Transverse colon (tissue), 4 donors: Measurements from ENCODE around the gene DEDD. TPM values are rescaled to one million over a fixed set of nuclear protein-coding genes. Genes with fewer than 3 reads are reported as not detected.
A peak's percentile ranks its signal among the peaks of the same experiment; 100 is the strongest.

Experiments used
- DNase-seq: peaks from one replicate; pipeline ENCODE4 v3.0.0-alpha.2; 2019
- H3K27ac ChIP-seq, 4 donors: fragments of 200-600 bp; sonication (generic); 2 replicates each; pipeline ENCODE4 v1.5.1; 2016 to 2018; ENCODE audit warnings: inconsistent platforms in 4 of 4
- H3K27me3 ChIP-seq: fragments of 200-600 bp; sonication (generic); 2 replicates; pipeline ENCODE4 v1.5.1; 2017; ENCODE audit warnings: inconsistent platforms
- H3K36me3 ChIP-seq, 4 donors: fragments of 200-600 bp; sonication (generic); 2 replicates each; pipeline ENCODE4 v1.5.1; 2017 to 2019; ENCODE audit warnings: inconsistent platforms in 4 of 4
- H3K4me1 ChIP-seq, 4 donors: fragments of 200-600 bp; sonication (generic); 2 replicates each; pipeline ENCODE4 v1.5.1; 2017 to 2020; ENCODE audit warnings: inconsistent platforms in 4 of 4
- H3K4me3 ChIP-seq, 4 donors: fragments of 200-600 bp; sonication (generic); 1 replicate in 1 of 4; 2 replicates in 3 of 4; pipeline versions ENCODE4 v1.5.1 to v1.6.1; 2017 to 2019; ENCODE audit warnings: inconsistent platforms in 4 of 4
- H3K9me3 ChIP-seq, 2 donors: fragments of 200-600 bp; sonication (generic); 2 replicates each; pipeline ENCODE4 v1.5.1; 2017 to 2019; ENCODE audit warnings: inconsistent platforms in 2 of 2
- EP300 ChIP-seq: sonication (generic); formaldehyde crosslinking; IDR thresholded peaks from one replicate; pipeline ENCODE4 v1.6.1; 2017; ENCODE audit warnings: antibody characterized with exemption, low read depth
- POLR2A ChIP-seq: fragments of 450-650 bp; IDR thresholded peaks from one replicate; pipeline ENCODE4 v1.6.1; 2016; ENCODE audit warnings: antibody characterized with exemption, mild to moderate bottlenecking, moderate library complexity
- POLR2AphosphoS5 ChIP-seq, 3 donors: sonication (generic); formaldehyde crosslinking; IDR thresholded peaks; one replicate each; pipeline ENCODE4 v1.6.1; 2016; ENCODE audit warnings: antibody characterized with exemption in 3 of 3
- WGBS, 2 donors: methylation state at CpG; one replicate each; pipeline ENCODE4 v1.1.5; 2018; ENCODE audit warnings: low coverage in 1 of 2; 5-methylcytosine and 5-hydroxymethylcytosine counted together
- in situ Hi-C, 4 donors: fragments of 200-750 bp; cut with MboI; loops; one replicate each; pipeline versions ENCODE4 v1.15.0 to v1.15.1; 2017; ENCODE audit warnings: low sequenced_read_pairs in 3 of 4, low pct_ligation_motif_present in 1 of 4, low pct_unique_long_range_greater_than_20kb in 1 of 4
- intact Hi-C: fragments of 100-400 bp; cut with DNase I; formaldehyde crosslinking; loops from one replicate; pipeline ENCODE4 v1.15.1; 2023; ENCODE audit warnings: low total_unique reads
- small RNA-seq, 4 donors: library from RNA; depleted of rRNA; stranded (forward); fragments of <200 nt; gene quantifications; one replicate each; pipeline ENCODE3, GENCODE V24; 2016
- total RNA-seq, 4 donors: library from RNA; depleted of rRNA; stranded (reverse); fragments of >200 nt; gene quantifications; one replicate each; pipeline ENCODE4 v1.1.0, GENCODE V29; 2016
- TF ChIP-seq, protein P1 (sequence below), 5 experiments: fragments of 200-600 bp in 3 of 5; fragments of 450-650 bp in 2 of 5; sonication (generic) in 3 of 5; IDR thresholded peaks; 1 replicate in 2 of 5; 2 replicates in 3 of 5; pipeline ENCODE4 v1.5.1; 2016 to 2017; ENCODE audit warnings: antibody characterized with exemption in 5 of 5, inconsistent platforms in 3 of 5, mild to moderate bottlenecking in 2 of 5, moderate library complexity in 1 of 5

The DEDD gene
- total RNA-seq, 4 donors from 2014 or later: 30.3 to 73.7 (median 38.6) TPM

DNA sequence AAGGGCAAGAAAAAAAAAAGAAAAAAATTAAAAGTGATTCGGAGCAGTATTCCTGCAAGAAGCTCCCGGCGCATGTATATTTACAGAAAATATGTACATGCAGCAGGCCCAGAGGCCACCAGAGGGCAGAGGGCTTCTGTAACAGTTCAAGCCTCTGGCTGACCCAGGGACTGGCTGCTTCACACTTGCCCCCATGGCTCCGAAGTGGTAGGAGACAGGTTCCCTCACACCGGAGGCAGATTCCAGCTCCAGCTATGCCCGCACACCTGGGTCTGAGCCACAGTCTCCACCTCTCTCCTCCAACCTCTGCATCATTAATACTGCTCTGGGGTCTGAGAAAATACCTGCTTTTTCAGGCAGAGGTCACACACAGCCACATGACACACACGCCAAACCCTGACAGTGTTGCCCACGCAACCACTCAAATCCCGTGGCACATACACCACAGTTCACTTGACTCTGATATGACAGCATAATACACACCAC lies 60.5 kb downstream of the DEDD start:
- Histone ChIP-seq H3K36me3 (no peaks in the 10 kb centered on the region), H3K27me3 (no peaks in the 10 kb centered on the region), H3K27ac (no peak overlapping the region), H3K4me1 (peaks cover 0 to 5% (median 2%) of the 10 kb centered on the region in 4 donors), H3K9me3 (no peaks in the 10 kb centered on the region), H3K4me3 (no peak overlapping the region)
- in situ Hi-C loops (loop anchor here in 1 of 4 donors (25.0 kb wide), 1 partner anchor 665 kb away; the partner anchor contains the start of gene DUSP12), intact Hi-C loops (no loop called here)
- peak; percentile 65 for DNase-seq
- no peak for TF ChIP-seq POLR2A
- no peak for TF ChIP-seq POLR2AphosphoS5 (IDR thresholded peaks at IDR 0.05)
- TF ChIP-seq, protein P1, sequence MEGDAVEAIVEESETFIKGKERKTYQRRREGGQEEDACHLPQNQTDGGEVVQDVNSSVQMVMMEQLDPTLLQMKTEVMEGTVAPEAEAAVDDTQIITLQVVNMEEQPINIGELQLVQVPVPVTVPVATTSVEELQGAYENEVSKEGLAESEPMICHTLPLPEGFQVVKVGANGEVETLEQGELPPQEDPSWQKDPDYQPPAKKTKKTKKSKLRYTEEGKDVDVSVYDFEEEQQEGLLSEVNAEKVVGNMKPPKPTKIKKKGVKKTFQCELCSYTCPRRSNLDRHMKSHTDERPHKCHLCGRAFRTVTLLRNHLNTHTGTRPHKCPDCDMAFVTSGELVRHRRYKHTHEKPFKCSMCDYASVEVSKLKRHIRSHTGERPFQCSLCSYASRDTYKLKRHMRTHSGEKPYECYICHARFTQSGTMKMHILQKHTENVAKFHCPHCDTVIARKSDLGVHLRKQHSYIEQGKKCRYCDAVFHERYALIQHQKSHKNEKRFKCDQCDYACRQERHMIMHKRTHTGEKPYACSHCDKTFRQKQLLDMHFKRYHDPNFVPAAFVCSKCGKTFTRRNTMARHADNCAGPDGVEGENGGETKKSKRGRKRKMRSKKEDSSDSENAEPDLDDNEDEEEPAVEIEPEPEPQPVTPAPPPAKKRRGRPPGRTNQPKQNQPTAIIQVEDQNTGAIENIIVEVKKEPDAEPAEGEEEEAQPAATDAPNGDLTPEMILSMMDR (IDR thresholded peaks at IDR 0.05): peak; percentile 41 to 73 (median 59)
- TF ChIP-seq EP300: no peak
- 38 to 67% methylated on average over 4 to 9 of the region's 9 CpGs for WGBS, 2 donors

Small RNA genes lying within 50 kb of the gene (small RNA-seq; reads per million reads assigned to genes)
- gene RF01225: 0 reads per million in 4 donors

Other genes with a start within 250 kb of the DEDD start
- 100 to 1,000 TPM in 1 of 4 donors, 10 to 100 TPM in 1, 1 to 10 TPM in 1, not detected in 1; 9.5 to 256 (median 46.2) TPM for gene ITLN1, start 247.5 kb downstream of the DEDD start, total RNA-seq
- not detected for gene ITLN2, start 177.9 kb downstream of the DEDD start, total RNA-seq
- 100 to 1,000 TPM in 2 of 4 donors, 10 to 100 TPM in 2; 91.7 to 126 (median 105) TPM for gene F11R, start 111.5 kb downstream of the DEDD start, total RNA-seq
- gene TSTD1, start 93.7 kb downstream of the DEDD start, total RNA-seq: 100 to 1,000 TPM; 104 to 224 (median 191) TPM
- gene USF1, start 86.7 kb downstream of the DEDD start, total RNA-seq: 10 to 100 TPM; 34.4 to 78.2 (median 64.9) TPM
- gene ARHGAP30, start 62.8 kb downstream of the DEDD start, total RNA-seq: 10 to 100 TPM in 1 of 4 donors, 1 to 10 TPM in 2, under 1 TPM in 1; 0.60 to 11.0 (median 4.4) TPM
- 1 to 10 TPM in 1 of 4 donors, under 1 TPM in 2, not detected in 1; 0.37 to 4.0 (median 0.82) TPM for gene NECTIN4, start 43.1 kb downstream of the DEDD start, total RNA-seq
- 10 to 100 TPM in 1 of 4 donors, 1 to 10 TPM in 1, under 1 TPM in 1, not detected in 1; 0.80 to 16.9 (median 8.7) TPM for gene KLHDC9, start 34.3 kb downstream of the DEDD start, total RNA-seq
- 10 to 100 TPM; 28.9 to 70.5 (median 45.9) TPM for gene PFDN2, start 14.6 kb downstream of the DEDD start, total RNA-seq
- gene NIT1, start 14.6 kb downstream of the DEDD start, total RNA-seq: 10 to 100 TPM; 45.6 to 83.0 (median 75.4) TPM
- 10 to 100 TPM; 30.1 to 96.4 (median 51.5) TPM for gene UFC1, start 21.3 kb upstream of the DEDD start, total RNA-seq
- gene USP21, start 26.8 kb upstream of the DEDD start, total RNA-seq: 10 to 100 TPM; 19.5 to 75.9 (median 35.3) TPM
- gene PPOX, start 33.8 kb upstream of the DEDD start, total RNA-seq: 10 to 100 TPM in 2 of 4 donors, 1 to 10 TPM in 2; 2.8 to 19.2 (median 11.8) TPM
- 10 to 100 TPM in 3 of 4 donors, 1 to 10 TPM in 1; 3.0 to 71.4 (median 26.6) TPM for gene B4GALT3, start 44.8 kb upstream of the DEDD start, total RNA-seq
- 10 to 100 TPM in 2 of 4 donors, 1 to 10 TPM in 2; 1.2 to 34.8 (median 7.2) TPM for gene ADAMTS4, start 66.4 kb upstream of the DEDD start, total RNA-seq
- gene NDUFS2, start 69.7 kb upstream of the DEDD start, total RNA-seq: 100 to 1,000 TPM in 3 of 4 donors, 10 to 100 TPM in 1; 82.6 to 209 (median 144) TPM
- gene FCER1G, start 82.6 kb upstream of the DEDD start, total RNA-seq: 100 to 1,000 TPM in 1 of 4 donors, 10 to 100 TPM in 3; 20.9 to 194 (median 49.2) TPM
- not detected for gene APOA2, start 91.0 kb upstream of the DEDD start, total RNA-seq
- gene TOMM40L, start 93.4 kb upstream of the DEDD start, total RNA-seq: 10 to 100 TPM in 2 of 4 donors, 1 to 10 TPM in 2; 5.8 to 21.4 (median 12.6) TPM
- not detected for gene NR1I3, start 105.5 kb upstream of the DEDD start, total RNA-seq
- gene PCP4L1, start 126.1 kb upstream of the DEDD start, total RNA-seq: 1 to 10 TPM in 2 of 4 donors, not detected in 2; 1.8 to 2.1 TPM
- gene MPZ, start 177.3 kb upstream of the DEDD start, total RNA-seq: 1 to 10 TPM; 1.4 to 3.0 (median 1.6) TPM
- gene SDHC, start 181.7 kb upstream of the DEDD start, total RNA-seq: 100 to 1,000 TPM in 1 of 4 donors, 10 to 100 TPM in 3; 32.1 to 223 (median 52.5) TPM
- not detected for gene CFAP126, start 235.2 kb upstream of the DEDD start, total RNA-seq